M059J (cell line): Measurements from ENCODE around the gene SLC12A1. TPM values are rescaled to one million over a fixed set of nuclear protein-coding genes. Genes with fewer than 3 reads are reported as not detected.
"Not testable (repeated sequence)": the region's sequence is repeated elsewhere in the genome, so short reads cannot be mapped to it uniquely, and the experiment has no call there.

Source experiments
- DNase-seq: peaks from one replicate; pipeline ENCODE4 v3.0.0-alpha.2; 2012; ENCODE audit warnings: low read depth
- total RNA-seq: library from RNA; depleted of rRNA; stranded (reverse); fragments of >200 nt; shearing (Covaris generic); gene quantifications from 2 replicates; pipeline ENCODE4 v1.2.3, GENCODE V29; 2014

SLC12A1 gene
- total RNA-seq, 1 experiment from 2014 or later, result 0.05 TPM

DNA sequence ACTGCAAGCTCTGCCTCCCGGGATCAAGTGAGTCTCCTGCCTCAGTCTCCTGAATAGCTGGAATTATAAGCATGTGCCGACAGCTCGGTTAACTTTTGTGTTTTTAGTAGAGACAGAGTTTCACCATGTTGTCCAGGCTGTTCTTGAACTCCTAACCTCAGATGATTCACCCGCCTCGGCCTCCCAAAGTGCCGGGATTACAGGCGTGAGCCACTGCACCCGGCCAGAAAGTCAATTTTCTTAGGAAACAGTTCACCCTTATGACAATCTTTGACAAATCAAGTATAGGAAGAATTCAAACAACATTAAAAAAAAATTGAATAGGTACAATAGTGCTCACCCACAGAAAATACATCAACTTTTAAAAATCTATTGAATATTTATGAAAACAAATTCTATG, 101.5 kb downstream of the SLC12A1 start:
- peak; percentile 5 for DNase-seq

DNA sequence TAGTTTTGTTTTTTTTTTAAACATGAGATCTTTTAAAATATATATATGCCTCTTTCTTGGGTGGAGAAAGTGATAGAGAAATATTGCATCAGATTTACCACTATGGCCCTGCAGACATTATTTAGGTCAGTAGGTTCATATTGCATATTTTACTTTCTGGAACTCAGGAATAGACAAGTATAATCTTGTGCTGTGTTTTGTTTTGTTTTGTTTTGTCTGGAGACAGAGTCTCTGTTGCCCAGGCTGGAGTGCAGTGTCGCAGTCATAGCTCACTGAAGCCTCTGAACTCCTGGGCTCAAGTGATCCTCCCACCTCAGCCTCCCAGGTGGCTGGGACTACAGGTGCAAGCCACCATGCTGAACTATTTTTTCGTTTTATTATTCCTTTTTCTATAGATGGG, 103.6 kb downstream of the SLC12A1 start:
- no peak for DNase-seq

DNA sequence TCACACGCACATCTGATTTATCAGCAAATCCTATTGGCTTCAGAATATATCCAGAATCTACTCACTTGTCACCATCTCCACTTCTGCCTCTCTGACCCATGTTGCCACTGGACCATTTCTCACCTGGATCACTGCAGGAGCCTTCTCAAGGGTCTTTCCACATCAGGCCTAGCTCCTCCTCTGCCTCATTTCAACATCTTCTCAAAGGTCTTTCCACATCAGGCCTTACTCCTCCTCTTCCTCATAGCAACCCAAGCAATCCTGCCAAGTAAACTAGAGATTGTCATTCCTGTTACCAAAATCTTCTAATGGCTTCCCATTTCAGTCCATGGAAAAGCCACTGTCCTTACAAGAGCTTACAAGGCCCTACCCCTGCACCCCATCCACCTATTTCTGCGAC, 107.1 kb downstream of the SLC12A1 start:
- DNase-seq, result no peak

DNA sequence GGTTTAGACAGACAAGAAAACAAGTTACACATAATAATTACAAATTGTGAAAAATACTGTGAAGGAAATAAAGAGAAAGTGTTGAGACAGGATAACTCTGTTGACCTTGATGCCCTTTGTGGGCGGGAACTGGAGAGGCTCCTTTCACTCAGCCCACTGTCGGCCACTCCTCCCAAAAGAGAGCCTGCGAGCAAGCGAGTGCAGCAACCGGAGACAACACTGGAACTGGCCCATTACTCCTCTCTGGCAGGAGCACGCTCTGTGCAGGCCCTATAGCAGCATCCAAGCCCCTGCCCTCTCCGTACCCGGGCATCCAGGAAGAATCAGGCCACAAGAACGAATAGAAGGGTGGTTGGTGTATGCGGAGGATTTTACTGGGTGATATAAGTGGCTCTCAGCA, 108.9 kb downstream of the SLC12A1 start:
- DNase-seq, result no peak

DNA sequence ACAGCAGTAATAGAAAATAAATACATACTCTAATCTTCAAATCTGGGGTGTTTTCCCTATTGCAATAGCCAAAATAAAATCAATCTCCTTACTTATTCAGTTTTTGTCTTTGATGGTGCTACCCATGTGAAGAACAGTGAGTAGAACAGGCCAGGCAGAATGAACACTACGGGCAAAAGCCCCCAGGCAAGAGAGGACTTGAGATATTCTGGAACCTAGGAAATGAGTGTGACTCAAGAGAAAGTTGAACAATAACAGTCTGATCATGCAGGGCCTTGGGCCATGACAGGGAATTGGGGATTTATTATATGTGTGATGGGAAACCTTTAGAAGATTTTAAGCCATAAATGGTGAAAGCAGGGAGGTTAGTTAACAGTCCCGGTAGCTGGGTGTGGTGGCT, 111.1 kb downstream of the SLC12A1 start:
- DNase-seq, result peak; percentile 5

DNA sequence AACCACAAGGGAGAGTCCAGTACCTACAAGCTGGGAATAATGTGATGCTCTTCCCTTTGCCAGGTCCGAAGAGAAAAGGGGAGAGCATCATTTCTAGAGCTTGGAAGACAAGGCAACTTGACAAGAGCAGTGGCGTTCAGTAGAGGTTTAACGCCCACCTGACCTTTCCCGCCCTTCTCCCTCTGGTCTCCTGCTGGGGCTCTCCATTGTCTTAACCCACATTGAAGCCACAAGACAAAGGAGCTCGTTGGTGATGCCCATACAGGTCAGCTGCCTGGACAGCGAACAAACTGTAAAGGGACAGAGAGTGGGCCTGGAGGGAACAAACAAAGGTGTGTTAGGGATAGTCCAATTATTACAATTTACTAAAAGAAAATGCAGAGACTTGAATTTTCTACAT, 112.0 kb downstream of the SLC12A1 start:
- DNase-seq, result no peak

DNA sequence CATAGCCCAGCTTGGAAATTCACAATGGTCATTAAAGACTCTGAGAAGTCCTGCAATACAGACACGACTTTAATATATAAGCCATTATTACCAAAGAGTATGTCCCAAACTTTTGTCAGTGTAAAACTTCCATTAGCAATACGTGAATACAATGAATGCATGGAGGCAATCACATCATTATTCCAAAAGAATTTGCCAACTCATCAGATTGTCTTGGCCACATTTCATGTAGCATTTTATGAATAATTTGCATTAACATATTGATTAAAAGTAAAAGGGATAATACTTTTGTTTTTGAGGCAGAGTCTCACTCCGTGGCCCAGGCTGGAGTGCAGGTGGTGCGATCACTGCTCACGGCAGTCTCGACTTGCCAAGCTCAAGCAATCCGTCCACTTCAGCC, 117.2 kb downstream of the SLC12A1 start:
- no peak for DNase-seq

DNA sequence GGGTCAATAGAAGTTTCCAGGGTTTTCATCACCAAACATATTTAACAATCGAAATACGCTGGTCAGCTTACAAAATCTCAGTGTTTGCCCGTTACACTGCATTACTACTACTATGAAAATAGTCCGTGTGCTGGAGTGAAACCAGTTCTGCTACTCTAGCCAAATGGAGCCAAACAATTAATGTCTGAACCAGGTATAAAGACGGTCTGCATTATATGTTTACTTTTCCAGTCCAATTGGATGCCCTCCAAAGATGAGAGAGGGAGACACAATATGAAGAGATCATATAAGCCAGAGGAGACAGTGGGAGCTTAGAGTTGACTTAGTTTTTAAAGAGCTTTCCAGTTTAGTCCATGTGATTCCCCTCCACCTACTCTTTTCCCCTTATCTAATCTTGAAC, 118.8 kb downstream of the SLC12A1 start:
- DNase-seq, result no peak

DNA sequence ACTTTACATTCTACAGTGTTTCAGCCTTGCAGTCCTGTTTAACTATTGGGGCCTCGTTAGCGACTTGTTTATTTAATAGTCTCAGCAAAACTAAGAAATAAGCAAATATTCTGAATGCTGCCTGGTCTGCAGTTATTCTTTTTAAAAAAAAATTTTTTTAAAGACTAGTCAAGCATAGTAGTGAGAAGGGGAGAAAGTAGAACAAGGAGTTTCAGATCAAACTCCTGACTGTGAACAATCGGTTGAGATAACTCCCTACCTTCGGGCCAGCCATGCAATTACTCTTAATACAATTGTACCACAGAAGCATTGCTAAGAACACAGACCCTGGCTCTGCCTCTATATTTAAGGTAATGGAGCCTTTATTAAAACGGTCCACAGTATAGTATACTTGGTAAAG, 119.3 kb downstream of the SLC12A1 start:
- no peak for DNase-seq

DNA sequence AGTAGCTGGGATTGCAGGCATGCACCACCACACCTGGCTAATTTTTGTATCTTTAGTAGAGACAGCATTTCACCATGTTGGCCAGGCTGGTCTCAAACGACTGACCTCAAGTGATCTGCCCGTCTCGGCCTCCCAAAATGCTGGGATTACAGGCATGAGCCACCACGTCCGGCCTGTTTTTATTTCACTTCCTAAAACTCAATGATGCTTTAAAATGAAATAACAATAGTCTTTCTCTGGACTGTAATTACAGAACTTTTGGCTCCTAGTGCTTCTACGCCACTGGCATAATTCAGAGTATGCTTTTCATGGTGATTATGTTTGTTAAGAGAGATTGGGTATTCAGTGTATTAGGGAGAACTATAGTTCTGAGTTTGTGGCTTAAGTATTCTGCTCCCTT, 120.1 kb downstream of the SLC12A1 start:
- not testable (repeated sequence) for DNase-seq

DNA sequence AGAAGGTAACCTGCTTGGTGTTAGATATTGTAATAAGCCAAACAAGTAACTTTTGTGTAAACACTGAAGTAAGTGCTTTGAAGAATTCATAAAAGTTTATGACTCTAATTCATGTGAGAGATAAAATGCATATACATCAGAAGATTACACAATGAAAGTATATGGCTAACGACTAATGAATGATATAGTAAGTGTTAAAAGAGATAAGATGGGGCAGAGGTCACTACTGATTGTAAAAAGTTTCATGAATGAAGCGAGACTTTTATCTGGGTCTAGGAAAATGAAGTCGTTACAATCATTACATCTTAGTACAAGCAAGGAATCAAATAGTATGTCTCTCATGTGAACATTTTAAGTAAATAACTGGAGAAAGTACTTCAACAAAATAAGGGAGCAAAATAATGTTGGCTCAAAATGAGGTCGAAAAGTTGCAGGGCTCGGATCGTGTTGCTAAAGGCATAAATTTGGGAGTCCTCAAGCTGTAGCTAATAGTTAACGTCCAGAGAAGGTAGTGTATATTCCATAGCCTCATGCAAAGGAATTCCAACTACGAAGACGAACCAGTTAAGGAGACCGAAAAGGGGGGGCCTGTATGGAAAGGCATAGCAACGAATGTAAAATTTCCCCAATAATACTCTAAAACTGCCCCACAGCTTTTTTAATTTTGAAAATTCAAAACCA, 124.1 kb downstream of the SLC12A1 start:
- DNase-seq, result peak; percentile 15

DNA sequence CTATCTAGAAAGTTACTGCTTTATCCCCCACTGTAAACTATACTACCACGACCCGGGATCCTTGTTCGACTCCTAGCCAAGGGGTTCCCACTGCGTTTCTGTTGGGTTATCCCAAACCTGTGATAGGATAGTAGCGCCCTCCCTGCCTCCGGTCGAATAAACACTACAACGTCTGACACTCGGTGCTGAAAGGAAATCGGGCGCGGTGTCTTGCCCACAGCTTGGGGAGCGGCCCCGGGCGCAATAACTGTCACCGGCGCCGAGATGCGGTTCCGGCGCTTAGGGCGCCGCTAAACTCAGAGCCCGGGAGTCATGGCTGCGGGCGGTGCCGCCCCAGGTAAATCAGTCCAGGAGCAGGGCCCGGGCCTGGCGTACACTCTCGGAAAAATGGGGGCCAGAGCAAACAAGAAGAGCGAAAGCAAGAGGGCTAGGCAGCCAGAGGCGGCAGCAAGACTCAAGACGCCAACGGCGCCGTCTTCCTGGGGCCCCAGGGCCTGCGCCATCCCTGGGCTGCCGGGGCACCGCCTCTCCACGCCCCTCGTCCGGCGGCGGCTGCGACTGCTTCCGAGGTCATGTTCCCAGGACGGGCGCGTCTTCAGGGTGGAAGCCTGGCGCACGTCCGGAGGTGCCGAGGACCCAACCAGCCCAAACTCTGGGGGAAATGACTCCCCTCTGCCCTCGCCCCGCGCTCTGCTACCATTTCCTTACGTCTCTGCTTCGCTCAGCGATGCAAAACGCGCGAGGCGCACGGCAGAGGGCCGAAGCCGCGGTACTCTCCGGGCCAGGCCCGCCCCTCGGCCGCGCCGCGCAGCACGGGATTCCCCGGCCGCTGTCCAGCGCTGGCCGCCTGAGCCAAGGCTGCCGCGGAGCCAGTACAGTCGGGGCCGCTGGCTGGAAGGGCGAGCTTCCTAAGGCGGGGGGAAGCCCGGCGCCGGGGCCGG, 125.0 kb downstream of the SLC12A1 start, which contains the start of gene DUT:
Gene DUT, plus strand, starts transcription at position 575 of the 941 bp plus-strand sequence. Its CDS starts 87 bp downstream, at position 662.
- peak; percentile 77 for DNase-seq

DNA sequence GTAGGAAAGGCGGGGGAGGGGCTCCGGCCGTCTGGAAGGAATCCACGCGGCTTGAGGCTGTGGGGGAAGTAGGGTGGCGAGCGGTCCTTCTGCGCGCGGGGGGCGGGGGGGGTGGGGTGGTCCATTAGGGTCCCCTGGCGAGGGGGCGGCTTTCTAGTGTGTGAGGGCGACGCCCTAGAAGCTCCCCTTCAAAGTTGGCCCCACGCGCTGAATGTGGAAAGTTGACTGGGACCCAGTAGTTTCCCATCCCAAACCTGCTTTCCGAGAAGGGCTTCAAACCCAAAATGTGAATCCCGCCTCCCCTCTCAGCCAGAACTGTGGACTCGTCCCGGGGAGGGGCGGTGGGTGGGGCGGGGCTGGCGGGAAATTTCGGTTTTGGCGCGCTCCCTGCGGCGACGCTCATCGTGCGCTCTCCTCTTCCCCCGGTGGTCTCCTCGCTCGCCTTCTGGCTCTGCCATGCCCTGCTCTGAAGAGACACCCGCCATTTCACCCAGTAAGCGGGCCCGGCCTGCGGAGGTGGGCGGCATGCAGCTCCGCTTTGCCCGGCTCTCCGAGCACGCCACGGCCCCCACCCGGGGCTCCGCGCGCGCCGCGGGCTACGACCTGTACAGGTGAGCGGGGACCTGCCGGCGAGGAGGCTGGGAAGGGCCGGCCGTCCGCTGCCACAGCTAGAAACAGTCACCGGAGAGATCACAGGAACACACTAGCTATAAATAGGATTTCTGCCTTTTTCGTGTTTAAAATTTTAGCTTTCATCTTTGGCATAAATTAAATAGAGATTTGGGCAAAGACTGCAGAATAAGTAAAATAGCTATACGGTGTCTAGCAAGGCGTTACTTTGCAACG, 125.9 kb downstream of the SLC12A1 start:
- DNase-seq, result no peak

DNA sequence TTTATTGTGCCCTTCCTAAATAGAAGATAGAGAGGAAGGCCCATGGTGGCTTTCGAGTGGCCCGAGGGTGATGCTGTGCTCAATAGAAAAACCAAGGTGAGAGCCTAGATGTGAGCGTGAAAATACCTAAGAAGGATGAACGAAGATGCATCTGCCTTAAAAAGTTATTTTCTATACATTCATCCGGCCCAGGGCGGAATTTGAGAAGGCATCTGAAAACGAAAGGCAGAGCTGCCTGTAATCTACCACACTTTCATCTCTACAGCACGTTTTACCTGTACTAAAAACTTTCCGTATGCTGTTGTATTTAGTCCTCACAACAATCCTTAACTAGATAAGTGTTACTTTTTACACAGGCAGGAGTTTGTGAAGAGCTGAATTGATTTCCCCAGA, 126.5 kb downstream of the SLC12A1 start:
- no peak for DNase-seq

DNA sequence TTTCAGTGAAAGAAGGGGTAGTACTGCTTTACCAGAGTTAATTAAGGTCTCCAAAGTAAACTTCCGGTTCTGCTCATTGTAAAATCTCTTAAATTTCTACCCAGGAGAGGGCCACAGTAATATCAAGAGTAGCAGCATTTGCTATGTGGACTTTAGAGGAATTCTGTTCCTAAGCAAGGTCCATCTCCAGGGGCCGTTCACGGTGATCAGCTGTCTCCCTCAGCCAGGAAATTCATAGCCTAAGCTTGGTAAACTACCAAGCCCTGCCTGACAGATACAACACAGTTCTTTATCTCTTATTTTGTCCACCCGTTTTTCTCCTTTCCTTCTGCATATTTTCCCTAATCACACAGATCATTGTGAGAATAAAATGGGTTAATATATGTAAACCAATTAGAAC, 127.4 kb downstream of the SLC12A1 start:
- no peak for DNase-seq

DNA sequence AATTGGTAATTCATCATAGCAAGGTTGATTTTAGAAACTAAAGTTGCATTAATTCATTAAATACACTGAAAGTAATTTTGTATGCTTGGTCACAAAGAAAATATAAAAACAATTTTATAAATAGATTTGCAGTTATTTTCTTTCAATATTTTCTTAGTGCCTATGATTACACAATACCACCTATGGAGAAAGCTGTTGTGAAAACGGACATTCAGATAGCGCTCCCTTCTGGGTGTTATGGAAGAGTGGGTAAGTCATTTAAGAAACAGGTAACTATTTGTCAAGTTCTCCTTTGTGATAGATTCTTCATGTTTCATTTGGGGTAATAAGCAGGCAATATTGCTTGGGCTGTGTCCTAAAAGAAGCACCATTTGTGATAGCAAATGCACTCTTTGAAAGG, 128.2 kb downstream of the SLC12A1 start:
- no peak for DNase-seq

DNA sequence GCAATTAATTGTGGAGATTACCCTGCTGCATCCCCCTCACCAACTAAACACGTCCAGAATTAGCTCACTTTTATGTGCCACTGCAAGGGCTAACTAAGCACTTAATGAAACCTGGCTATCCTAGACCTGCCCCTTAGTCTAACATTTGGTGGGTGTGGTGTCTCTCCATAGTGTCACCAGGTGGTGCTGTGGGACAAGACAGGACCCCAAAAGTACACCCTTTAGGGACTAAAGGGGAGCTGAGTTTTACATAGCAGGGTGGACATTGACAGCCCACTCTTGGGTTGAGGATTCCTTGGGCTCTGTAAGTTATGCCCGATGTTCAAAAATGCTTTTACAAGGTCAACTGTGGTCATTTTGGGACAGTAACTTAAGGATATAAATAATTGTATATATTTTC, 130.8 kb downstream of the SLC12A1 start:
- DNase-seq, result peak; percentile 23

DNA sequence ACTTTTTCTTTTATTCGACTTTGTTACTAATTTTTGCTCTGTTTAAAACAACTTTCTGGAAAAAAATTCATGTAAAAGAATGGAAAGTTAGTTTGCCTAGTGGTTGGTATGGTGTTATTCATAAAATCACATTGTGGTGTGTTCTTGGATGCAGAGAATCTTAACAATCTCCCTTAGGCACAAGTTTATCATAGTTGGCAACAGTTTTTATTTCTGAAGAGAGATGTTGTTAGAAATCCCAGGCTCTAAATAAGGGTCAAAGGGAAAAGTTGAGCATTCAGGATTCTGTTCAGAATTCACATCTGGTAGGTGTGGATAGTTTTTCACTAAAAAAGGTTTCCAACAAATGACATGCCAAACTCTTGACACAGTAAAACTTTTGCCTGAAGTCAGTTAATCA, 131.5 kb downstream of the SLC12A1 start:
- DNase-seq, result no peak

DNA sequence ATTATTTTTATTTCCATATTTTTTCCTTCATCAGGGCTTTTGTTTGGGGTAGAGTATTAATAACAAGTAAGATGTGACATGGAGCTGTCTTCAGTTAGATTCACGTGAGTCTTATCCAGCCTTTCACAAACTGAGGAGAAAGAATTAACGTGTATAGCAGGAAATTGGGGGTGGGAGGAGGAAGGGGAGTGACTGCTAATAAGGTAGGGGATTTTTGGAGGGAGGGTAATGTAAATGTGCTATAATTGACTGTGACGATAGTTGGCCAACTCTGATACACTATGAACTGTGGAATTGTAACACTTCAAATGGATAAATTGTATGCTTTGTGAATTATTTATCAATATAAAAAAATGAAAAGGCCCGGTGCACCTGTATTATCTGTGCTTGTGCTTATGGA, 134.0 kb downstream of the SLC12A1 start:
- DNase-seq, result no peak

DNA sequence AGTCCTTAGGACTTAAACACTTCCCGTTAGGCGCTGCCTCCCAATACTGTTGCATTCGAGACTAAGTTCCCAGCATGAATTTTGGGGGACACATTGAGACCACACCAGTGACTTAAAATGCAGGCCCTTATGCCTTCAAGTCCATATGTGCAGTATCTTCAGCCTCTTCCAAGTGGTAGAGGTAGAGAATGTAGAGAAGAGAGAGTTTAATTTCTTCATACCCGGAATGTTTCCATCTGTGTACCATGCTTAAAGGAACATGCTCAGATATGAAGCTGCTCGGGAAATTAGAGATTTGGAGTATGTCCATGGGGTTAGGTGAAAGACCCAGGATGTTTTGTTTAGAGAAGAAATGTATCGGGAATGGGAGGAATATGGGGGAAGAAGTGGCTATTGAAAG, 137.8 kb downstream of the SLC12A1 start:
- DNase-seq, result no peak

DNA sequence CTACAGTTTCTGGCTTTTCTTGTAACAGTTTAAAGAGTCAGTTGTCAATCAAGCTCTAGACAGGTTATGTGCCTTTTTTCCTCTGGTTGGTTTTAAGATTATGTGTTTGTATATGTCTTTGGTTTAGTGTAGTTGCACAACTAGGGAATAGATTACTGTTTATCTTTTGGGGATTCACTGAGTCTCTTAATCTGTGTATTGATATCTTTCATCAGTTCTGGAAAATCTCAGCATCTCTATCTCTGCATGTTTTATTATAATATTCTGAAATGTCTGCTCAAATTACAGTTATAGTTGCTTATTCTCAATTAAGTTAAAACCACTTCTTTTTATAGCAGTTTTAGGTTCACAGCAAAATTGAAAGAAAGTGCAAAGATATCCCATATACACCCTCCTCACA, 139.4 kb downstream of the SLC12A1 start:
- no peak for DNase-seq

DNA sequence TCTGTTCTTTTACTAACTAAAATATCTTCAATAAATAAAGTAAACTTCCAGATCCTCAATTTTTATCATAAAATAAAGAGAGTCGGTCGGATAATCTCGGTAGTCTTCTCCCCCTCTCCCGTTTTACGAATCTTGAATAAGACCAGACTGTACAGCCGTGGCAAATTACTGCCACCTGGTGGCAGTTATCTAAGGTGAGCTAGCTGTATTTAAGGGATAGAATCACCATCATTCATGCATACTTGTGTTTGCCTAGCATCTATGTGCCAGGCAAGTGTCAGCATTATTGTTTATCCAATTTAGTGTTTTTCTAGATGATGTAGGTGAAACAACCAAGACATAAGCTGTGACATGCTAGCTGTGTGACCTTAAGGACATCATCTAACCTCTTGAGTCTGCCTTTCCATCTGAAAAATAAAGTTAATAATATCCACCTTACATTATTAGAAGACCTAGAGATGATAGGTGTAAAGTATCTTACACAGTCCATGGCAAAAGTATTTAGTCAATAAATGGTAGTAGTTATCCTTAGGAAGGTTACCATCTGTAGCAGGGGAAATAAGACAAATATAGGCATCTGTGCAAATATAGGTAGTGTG, 146.5 kb downstream of the SLC12A1 start:
- DNase-seq, result peak; percentile 76
